Stimulated activated CD4-positive, alpha-beta T cell treated with anti-CD3 and anti-CD28 coated beads, Interleukin-12 subunit alpha, Interleukin-12 subunit beta, amount 100 ng/mL, for 24 hours (primary cell): ENCODE data around the gene GBF1.
"Not testable (repeated sequence)": the region's sequence is repeated elsewhere in the genome, so short reads cannot be mapped to it uniquely, and the experiment has no call there.

Source experiments
- DNase-seq, 2 experiments: peaks; one replicate each; pipeline ENCODE4 v3.0.0-alpha.2; 2020; ENCODE audit warnings: low read depth in 2 of 2

Gene GBF1

GRCh38 chr10:102245082-102245931 lies at the start of gene GBF1:
GBF1 (plus strand) TSS chr10:102245532; CDS start chr10:102258939, 13,407 bp downstream.
- peak; percentile 75 to 80 for DNase-seq

GRCh38 chr10:102196893-102197292 lies 48.4 kb upstream of the GBF1 start:
- DNase-seq: no peak

GRCh38 chr10:102198027-102198426 lies 47.3 kb upstream of the GBF1 start:
- no peak for DNase-seq

- no peak for DNase-seq
Observed at GRCh38 chr10:102200751-102201640, 44.3 kb upstream of the GBF1 start.

- no peak for DNase-seq
Observed at GRCh38 chr10:102202386-102202785, 42.9 kb upstream of the GBF1 start.

GRCh38 chr10:102208311-102209035 lies 36.9 kb upstream of the GBF1 start:
- DNase-seq: no peak

GRCh38 chr10:102211615-102212299 lies 33.6 kb upstream of the GBF1 start:
- no peak for DNase-seq

GRCh38 chr10:102213599-102213998 lies 31.7 kb upstream of the GBF1 start:
- DNase-seq: not testable (repeated sequence)

- DNase-seq: no peak
Observed at GRCh38 chr10:102219370-102219769, 26.0 kb upstream of the GBF1 start.

GRCh38 chr10:102220612-102221011 lies 24.7 kb upstream of the GBF1 start:
- no peak for DNase-seq

GRCh38 chr10:102222797-102223196 lies 22.5 kb upstream of the GBF1 start:
- no peak for DNase-seq

GRCh38 chr10:102225646-102226541 lies 19.4 kb upstream of the GBF1 start, which contains the start of gene ELOVL3:
ELOVL3 (plus strand) TSS chr10:102226299; CDS start chr10:102226549, 250 bp downstream.
- peak; percentile 69 to 84 for DNase-seq

GRCh38 chr10:102226542-102226870 lies 18.8 kb upstream of the GBF1 start:
- DNase-seq: no peak

GRCh38 chr10:102227050-102227449 lies 18.3 kb upstream of the GBF1 start:
- DNase-seq: no peak

- peak; percentile 71 to 85 for DNase-seq
Observed at GRCh38 chr10:102229810-102230263, 15.5 kb upstream of the GBF1 start.

- DNase-seq: peak in 1 of 2 experiments; percentile 18
Observed at GRCh38 chr10:102230264-102230860, 15.0 kb upstream of the GBF1 start.

- peak; percentile 13 to 37 for DNase-seq
Observed at GRCh38 chr10:102230861-102231356, 14.4 kb upstream of the GBF1 start.

GRCh38 chr10:102231357-102232318 lies 13.7 kb upstream of the GBF1 start:
- DNase-seq: peak; percentile 46 to 68
